ENCODE results near the gene CNOT6L. TPM values are rescaled to one million over a fixed set of nuclear protein-coding genes. Genes with fewer than 3 reads are reported as not detected.
"Not testable (repeated sequence)": the region's sequence is repeated elsewhere in the genome, so short reads cannot be mapped to it uniquely, and the experiment has no call there.

CNOT6L gene
- total RNA-seq, 1 donor from 2014 or later, result 37.4 TPM

DNA sequence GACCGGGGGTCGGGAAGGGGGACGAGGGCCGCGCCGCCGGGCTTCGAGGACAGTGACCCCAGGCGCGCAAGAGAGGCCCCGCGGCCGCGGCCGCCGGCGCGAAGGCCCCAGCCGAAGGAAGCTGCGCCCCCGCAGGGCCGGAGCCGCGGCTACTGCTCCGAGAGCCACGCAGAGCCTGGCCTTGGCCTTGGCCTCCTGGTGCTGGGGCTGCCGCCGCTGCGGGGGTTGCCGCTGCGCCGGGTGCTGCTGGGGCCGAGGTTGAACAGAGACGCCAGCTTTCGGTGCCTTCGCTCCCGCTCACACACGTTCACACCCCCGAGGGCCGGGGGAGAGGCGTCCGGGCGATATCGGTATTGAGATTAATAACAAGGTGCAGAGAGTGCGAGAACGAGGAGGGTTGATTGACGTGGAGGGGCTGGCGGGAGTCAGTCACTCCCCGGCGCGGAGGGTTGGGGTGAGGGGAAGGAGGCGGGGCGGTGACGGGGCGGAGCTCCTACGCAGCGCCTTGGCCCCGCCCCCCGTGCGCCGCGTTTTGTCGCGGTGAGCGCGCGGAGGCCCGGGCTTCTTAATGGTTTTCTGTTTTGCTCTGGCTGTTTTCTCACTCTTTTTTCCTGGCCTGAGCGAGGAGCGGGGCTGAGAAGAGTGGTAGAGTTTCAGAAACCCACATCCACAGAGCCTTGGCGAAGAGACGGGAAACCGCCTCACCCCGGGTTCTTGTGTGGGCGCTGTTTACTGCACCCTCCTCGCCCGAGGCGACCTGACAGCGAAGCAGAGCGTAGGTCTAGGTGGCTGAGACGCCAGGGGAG lies 878 bp upstream of the CNOT6L start:
- peak; percentile 95 for DNase-seq

DNA sequence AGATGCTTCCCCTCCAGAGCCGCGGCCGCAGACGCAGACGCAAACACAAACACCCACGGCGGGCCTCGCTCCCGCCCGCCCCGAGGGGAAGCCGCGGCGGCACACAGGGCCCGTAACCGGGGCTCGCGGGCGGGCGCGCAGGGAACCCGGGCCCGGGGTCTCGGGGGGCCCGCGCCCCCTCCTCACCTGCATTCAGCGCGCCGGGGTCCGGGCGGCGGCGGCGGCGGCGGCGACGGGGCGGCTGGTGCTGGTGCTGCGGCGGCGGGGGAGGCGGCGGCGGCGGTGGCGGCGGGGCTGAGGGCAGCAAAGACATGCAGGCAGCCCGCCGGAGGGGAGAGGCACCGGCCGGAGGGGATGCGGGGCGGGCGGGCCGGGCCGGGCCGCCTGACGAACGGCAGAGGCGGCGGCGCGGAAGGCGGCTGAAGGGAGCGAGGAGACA lies 255 bp upstream of the CNOT6L start:
- DNase-seq, result no peak

DNA sequence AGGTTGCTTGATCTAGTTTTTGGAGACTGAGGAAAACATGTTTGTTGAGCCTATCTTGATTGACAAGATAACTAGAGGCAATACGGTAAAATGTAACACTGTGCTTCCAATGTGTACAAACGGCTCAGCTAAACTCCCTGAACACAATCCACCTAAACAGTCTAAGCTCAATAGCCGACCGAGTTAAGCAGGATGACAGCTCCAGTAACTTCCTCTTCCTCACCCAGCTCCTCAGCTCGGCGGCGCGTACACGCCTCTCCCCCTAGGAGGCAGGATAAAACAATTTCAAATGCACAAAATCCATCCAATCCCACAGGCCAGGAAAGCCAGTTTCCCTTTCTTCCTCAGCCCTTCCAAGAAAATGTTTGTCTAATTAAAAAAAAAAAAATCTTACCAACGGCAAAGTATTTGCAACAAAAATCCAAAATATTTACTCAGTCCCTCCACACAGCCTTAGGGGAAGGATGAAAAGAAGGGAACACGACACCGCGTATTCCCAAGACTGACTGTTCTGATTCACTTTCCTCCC lies 1.0 kb downstream of the CNOT6L start:
- DNase-seq, result peak; percentile 92

DNA sequence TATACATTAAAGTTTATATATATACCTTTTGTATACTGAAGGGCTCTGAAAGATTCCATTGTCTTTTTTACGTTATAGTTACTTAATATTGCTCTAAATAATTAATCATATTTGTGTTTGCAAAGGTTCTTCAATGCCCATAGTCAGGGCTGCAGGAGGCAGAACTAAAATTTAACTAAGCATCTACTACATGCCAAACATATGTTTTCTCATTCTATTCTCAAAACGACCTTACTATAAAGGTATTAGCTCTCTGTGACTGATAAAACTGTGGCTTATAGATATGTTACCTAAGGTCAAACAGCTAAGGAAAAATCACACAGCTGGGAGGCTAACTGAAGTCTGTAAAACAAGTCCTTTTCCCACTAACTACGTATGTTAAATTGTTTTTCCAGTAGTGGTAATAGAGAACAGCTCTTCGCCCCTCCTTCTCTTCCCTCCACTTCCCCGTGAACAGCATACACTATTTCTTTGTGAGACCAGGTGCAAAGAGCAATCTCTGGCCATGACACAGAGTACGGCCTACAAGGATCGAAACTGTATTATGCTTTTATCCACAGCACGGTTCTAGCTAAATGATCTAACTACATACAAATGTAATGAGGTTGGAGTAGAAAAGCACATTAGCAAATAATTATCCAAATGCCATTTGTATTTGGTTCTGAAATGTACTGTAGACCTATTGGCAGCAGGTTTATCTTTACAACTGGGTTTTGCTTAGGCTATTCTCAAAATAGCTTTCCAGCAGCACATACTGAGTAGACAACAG lies 1.7 kb downstream of the CNOT6L start:
- DNase-seq, result peak; percentile 27

DNA sequence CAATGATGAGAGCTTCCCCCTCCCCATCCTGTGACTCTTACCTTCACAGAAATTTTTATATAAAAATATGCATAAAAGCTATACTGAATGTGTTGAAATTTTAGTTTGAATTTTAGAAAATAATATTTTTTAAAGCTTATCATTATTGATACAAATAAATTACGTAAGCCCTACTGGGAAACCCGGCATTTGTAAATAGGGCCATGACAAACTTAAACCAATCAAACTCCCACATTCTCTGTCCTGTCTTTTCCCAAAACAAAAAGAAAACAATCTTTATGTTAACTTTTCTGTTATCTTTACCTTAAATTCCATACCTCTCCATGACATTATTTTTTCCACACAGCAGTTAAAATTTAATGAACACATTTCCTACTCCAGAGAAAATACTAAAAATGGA lies 2.6 kb downstream of the CNOT6L start:
- DNase-seq, result no peak

DNA sequence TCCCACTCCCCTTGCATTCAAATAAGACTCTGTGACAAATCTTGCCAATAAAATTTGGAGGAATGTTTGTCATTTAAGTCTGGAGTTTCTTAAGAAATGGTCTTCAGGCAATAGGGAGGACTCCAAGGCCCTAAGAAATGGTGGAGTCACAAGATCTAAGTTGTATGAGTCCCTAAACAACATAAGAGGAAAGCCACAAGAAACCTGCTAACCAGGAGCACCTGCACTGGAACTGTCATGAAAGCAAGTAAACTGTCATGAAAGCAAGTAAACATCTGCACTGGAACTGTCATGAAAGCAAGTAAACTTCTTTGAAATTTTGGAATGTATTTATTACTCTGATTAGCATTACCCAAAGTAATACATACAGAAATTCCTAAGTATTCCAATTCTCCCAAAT lies 3.5 kb downstream of the CNOT6L start:
- DNase-seq, result no peak

DNA sequence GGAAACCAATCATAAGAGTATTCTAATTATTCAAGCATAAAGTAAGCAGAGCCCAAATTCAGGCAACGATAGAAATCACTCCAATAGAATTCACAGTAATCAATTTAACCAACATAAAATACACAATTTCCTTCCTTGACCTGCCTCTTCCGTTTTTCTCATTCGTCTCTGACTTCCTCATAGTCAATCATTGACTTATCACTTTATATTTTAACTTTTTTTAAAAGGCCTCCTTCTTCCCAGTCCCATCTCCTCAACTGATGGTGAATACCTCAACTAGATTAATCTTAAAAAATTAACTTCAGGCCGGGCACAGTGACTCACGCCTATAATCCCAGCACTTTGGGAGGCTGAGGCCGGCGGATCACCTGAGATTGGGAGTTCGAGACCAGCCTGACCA lies 13.3 kb downstream of the CNOT6L start:
- no peak for DNase-seq

DNA sequence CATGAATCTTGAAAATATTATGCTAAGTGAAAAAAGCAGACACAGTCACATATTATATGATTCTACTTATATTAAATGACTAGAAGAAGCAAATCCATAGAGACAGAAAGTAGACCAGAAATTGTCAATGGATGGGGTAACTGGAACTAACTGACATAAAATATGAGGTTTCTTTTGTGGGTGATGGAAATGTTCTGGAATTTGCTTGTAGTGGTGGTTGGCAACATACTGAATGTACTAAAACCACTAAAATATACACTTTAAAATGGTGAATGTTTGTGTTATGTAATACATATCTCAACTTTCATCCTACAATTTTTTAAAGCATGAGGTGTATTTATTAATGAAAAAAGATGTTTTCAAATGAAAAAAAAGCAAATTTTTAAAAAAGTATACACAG lies 14.7 kb downstream of the CNOT6L start:
- DNase-seq, result no peak

DNA sequence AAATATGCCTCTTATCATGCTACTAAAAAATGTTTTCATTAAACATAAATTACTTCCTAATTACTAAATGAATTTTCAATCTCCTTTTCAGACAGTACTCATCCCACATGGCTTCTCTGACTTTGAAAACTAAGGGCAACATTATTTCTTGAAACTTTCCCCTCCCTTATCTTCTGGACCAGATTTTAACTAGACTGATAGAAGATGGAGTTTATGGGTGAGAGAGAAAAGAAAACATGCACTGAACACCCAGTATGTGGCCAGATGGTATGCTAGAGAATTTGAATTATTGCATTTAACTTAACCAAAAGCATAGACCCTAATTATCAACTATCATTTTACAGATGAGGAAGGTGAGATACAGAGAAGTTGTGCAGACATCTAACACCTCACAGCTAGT lies 16.8 kb downstream of the CNOT6L start:
- no peak for DNase-seq

DNA sequence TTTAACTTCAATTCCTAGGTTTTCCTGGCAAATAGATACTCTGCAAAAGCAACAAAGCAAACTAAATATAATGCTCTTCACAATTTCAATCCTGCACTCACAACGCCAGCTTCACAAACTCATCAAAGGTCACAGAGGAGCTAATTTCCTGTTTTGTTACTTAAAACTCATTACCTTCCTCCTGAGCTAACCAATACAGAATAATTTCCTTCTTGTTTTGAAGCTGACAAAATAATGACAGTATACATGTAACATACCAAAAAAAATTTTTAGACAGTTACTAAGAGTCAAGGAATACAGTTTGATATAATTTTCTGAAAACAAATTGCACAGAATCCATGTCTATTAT lies 17.9 kb downstream of the CNOT6L start:
- DNase-seq, result no peak

DNA sequence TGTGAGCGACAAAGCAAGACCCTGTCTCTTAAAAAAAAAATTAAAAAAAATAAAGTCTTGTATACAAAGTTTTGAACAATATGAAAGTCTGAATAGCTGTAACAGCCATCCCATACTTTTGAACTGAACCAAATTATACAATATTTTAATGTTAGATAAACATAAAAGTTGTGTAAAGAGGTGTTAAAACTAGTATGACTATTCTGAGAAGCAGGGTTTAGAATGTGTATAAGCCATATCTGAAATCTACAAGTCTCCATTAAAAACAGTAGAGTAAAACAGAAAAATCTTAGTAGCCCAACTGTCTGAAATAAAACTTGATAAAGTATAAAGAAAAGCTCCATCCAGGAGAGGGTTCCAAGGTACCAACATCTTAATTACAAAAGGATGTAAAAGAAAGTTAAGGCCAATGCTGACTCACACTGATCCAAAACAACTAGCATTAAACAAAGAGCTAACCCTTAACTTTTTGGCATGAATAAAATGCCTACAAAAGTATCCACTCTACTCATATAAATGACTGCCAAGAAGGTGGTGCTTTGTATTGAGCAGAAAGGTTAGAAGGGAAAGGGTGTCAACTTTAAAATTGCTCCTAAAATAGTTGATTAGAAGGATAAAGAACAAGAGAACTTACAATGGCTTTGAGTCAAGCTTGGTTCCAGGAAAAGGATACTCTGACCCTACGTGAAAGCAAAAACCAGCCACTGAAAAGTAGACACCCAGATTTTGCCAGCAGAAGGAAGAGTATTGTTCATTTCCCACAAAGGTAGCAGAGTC lies 18.5 kb downstream of the CNOT6L start:
- peak; percentile 63 for DNase-seq

DNA sequence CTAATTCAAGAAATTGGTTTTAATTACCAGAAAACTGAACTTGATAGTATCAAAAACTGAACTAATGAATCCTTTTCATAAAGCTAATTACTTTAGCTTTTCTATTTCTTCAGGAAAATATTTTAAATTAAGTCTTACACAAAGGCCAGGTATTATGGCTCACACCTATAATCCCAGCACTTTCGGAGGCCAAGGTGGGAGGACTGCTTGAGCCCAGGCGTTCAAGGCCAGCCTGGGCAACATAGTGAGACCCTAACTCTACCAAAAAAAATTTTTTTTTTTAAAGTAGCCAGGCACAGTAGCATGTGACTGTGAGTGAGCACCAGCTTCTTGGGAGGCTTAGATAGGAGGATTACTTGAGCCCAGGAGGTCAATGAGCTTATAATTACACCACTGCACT lies 19.1 kb downstream of the CNOT6L start:
- DNase-seq, result no peak

DNA sequence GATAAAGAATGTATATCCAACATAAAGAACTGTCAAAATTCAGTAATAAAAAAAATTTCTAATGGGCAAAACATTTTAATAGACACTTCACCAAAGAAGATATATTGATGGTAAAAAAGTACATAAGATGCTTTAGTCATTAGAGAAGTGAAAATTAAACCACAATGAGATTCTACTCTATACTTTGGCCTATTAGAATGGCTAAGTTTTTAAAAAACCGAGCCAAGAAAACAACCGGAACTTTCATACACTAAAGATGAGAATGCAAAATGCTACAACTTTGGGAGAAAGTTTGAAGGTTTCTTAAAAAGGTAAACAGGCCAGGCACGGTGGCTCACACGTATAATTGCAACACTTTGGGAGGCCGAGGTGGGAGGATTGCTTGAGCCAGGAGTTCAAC lies 20.8 kb downstream of the CNOT6L start:
- no peak for DNase-seq

DNA sequence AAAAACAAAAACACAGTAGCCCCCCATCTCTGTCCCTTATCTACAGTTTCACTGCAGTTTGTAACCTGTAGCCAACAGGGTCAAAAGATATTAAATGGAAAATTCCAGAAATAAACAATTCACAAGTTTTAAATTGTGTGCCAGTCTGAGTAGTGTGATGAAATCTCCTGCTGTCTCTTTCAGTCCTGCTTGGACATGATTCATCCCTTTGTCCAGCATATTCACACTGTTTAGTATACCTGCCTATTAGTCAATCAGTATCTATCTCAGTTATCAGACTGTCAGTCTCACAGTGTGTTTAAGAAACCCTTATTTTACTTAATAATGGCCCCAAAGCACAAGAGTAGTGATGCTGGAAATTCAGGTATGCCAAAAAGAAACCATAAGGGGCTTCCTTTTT lies 21.9 kb downstream of the CNOT6L start:
- DNase-seq, result no peak

DNA sequence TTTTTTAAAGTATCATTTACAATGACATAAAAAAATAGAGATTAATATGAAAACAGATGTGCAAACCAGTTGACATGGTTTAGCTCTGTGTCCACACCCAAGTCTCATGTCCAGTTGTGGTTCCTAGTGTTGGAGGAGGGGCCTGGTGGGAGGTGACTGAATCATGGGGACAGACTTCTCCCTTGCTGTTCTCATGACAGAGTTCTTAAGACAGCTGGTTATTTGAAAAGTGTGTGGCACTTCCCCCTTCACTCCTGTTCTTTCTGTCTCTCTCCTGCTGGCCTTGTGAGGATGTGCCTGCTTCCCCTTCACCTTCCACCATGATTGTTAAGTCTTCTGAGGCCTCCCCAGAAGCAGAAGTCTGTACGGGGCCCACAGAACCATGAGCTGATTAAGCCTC lies 23.8 kb downstream of the CNOT6L start:
- DNase-seq, result no peak

DNA sequence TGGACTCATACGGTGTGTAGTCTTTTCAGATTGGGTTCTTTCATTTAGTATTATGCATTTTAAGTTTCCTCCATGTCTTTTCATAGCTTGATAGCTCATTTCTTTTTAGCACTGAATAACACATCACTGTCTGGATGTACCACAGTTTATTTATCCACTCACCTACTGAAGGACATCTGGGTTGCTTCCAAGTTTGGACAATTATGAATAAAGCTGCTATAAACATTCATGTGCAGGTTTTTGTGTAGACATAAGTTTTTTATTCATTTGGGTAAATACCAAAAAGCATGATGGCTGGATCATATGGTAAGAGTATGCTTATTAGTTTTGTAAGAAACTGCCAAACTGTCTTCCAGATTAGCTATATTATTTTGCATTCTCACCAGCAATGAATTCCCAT lies 29.0 kb downstream of the CNOT6L start:
- no peak for DNase-seq

DNA sequence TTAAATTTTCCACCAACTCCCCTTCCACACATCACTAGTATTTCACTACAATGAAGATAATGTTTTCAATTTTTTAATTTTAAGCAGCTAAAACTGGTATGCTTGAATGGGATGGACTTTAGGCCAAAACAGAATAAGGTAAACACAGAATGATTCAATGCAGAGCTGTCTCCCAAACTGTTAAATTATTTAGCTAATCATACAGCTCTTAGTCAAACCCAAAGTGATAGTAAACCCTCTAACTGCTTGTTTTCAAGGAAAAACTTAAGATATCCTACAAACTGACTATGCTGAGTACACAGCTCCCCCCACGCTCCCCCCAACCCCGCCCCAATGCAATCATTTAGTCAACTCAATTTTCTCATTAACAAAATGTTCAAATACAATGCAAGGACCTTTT lies 30.2 kb downstream of the CNOT6L start:
- no peak for DNase-seq

DNA sequence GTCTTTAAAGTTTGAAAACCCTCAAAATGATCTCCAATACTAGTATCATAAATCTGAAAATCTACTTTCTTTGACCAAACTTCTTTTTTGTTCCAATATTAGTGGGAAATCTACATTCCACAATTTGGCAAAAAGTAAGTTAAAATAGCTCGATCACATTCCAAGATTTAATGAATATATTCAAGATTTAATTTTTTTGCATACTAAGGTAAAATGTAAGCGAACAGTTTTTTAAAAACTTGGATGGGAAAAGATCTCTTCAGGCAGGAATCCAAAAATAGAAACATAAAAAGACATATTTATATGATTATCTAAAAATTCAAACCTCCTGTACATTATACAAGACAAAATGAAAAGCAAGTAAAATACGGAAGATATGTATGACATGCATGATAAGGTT lies 31.2 kb downstream of the CNOT6L start:
- no peak for DNase-seq

DNA sequence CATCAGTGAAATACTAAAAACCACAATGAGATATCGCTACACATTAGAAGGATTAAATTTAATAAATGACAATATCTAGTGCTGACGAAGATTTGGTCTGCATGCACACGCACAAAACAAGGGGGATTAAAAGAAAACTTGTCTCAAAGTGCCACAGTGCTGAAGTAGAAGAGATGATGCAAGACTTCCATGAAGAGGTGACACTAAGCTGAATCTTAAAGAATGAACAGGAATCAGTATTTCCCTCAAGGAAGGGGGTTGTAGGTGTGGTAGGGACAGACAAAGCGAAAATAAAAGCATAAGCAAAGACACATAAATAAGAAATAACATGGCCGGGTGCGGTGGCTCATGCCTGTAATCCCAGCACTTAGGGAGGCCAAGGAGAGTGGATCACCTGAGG lies 33.5 kb downstream of the CNOT6L start:
- DNase-seq, result no peak

DNA sequence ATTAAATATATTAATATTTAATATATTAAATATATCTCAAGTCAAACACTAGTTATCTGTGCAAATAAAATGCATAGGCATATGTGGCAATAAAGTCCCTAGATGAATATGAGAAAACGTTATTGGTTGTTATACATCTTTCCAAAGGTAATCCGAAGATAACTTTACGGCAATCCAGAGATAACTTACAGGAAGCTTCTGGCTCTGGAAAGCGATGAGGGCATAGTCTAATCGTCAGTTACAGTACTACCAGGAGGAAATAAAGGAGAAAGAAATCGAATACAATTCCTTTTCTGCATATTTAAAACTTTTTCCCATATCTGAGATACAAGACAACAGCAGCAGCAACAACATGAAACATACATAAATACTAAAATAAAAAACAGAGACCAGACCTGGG lies 35.3 kb downstream of the CNOT6L start:
- DNase-seq, result no peak

DNA sequence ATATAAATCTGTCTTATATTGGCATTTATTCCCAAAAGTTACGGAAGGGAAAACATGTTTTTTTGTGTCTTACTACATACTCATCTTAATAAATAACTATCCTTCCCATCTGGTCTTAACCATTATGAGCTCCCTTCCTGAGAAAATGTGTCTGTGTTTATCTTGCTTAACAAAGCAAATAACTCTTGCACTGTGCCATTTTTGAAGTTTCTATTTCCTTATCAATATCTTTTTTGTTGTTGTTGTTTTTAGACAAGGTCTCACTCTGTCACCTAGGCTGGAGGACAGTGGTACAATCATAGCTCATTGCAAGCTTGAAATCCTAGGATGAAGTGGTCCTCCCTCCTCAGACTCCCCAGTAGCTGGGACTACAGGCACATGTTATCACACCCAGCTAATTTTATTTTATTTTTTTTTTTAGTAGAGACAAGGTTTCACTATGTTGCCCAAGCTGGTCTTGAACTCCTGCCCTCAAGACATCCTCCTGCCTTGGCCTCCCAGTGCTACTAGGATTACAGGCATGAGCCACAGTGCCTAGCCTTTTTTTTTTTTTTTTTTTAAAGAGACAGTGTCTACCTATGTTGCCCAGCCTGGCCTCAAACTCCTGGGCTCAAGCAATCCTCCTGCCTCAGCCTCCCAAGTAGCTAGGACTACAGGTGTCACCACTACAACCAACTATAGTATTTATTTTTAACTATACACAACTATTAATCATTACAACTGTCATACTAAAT lies 36.9 kb downstream of the CNOT6L start:
- DNase-seq, result no peak

DNA sequence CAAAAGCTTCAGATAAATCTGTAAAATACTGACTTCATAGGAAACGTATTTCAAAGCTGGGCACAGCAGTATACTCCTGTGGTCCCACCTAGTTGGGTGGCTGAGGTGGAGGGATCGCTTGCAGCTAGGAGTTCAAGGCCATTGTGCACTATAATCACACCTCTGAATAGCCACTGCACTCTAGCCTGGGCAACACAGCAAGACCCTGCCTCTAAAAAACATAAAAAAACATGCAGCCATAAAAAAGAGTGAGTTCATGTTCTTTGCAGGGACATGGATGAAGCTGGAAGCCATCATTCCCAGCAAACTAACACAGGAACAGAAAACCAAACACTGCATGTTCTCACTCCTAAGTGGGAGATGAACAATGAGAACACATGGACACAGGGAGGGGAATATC lies 38.4 kb downstream of the CNOT6L start:
- DNase-seq, result not testable (repeated sequence)

Data from dermis blood vessel endothelial cell (primary cell).